H1 (cell line): ENCODE results near the gene ROPN1. TPM values are rescaled to one million over a fixed set of nuclear protein-coding genes. Genes with fewer than 3 reads are reported as not detected.

Experiments
- CTCF ChIA-PET: fragments of 300-600 bp; sonication (Branson Sonifier 250); formaldehyde crosslinking; loops from one replicate; lab custom pipeline; 2021; ENCODE audit not compliant: partially characterized antibody; lab: Charles Lee
- POLR2A ChIA-PET: fragments of 300-600 bp; sonication (Branson Sonifier 250); formaldehyde crosslinking; loops from one replicate; lab custom pipeline; 2021; ENCODE audit warnings: inconsistent platforms; ENCODE audit not compliant: partially characterized antibody; lab: Charles Lee
- DNase-seq, 2 experiments: peaks; one replicate each; pipeline versions ENCODE4 v3.0.0 to v3.0.0-alpha.2; 2010 to 2022; ENCODE audit warnings: low spot score in 2 of 2, low read depth in 1 of 2, mixed read lengths in 1 of 2
- FAIRE-seq: peaks from 2 replicates; lab custom pipeline; 2011; peaks lifted over from hg19 to GRCh38; lab: Jason Lieb, UNC
- H2AFZ ChIP-seq: 2 replicates; pipeline ENCODE4 v1.8.1; 2012; ENCODE audit warnings: low read length, inconsistent platforms
- H2AK5ac ChIP-seq: 2 replicates; pipeline ENCODE4 v1.6.1; 2013; ENCODE audit warnings: low read depth, low read length
- H2BK120ac ChIP-seq: replicated peaks from 2 replicates; pipeline ENCODE3; 2013; ENCODE audit warnings: low read depth, low read length, inconsistent platforms
- H2BK12ac ChIP-seq: 2 replicates; pipeline ENCODE4 v1.6.1; 2013; ENCODE audit warnings: low read depth, low read length
- H2BK15ac ChIP-seq: 2 replicates; pipeline ENCODE4 v1.6.1; 2013; ENCODE audit warnings: low read length
- H2BK20ac ChIP-seq: 2 replicates; pipeline ENCODE4 v1.6.1; 2013; ENCODE audit warnings: low read length
- H2BK5ac ChIP-seq: 2 replicates; pipeline ENCODE4 v1.6.1; 2013; ENCODE audit warnings: low read depth, low read length
- H3K14ac ChIP-seq: 2 replicates; pipeline ENCODE4 v1.6.1; 2013; ENCODE audit warnings: inconsistent platforms; ENCODE audit not compliant: insufficient read length
- H3K18ac ChIP-seq: 2 replicates; pipeline ENCODE4 v1.6.1; 2013; ENCODE audit warnings: low read length; ENCODE audit errors: extremely low read depth
- H3K23ac ChIP-seq: 2 replicates; pipeline ENCODE4 v1.6.1; 2013; ENCODE audit warnings: inconsistent platforms; ENCODE audit not compliant: insufficient read length
- H3K23me2 ChIP-seq: 2 replicates; pipeline ENCODE4 v1.6.1; 2013; ENCODE audit warnings: low read depth, low read length
- H3K27ac ChIP-seq: 2 replicates; pipeline ENCODE4 v1.6.1; 2011; ENCODE audit warnings: low read depth, low read length, inconsistent platforms
- H3K27me3 ChIP-seq, 4 experiments: replicated peaks in 1 of 4; 1 replicate in 1 of 4; 2 replicates in 3 of 4; pipeline versions ENCODE4 v1.6.1 to v1.8.1; 2011 to 2013; ENCODE audit warnings: low read length in 3 of 4, mild to moderate bottlenecking in 3 of 4, inconsistent platforms in 2 of 4, mixed read lengths in 2 of 4, moderate library complexity in 1 of 4; ENCODE audit not compliant: control insufficient read depth in 3 of 4, insufficient read depth in 3 of 4; ENCODE audit errors: extremely low read depth in 1 of 4
- H3K36me3 ChIP-seq, 4 experiments: 2 replicates each; pipeline versions ENCODE4 v1.6.1 to v1.8.1; 2011 to 2013; ENCODE audit warnings: mild to moderate bottlenecking in 4 of 4, low read length in 3 of 4, moderate library complexity in 2 of 4, control low read depth in 1 of 4, inconsistent platforms in 1 of 4; ENCODE audit not compliant: insufficient read depth in 4 of 4, control insufficient read depth in 2 of 4
- H3K4ac ChIP-seq: replicated peaks from 2 replicates; pipeline ENCODE3; 2013; ENCODE audit warnings: low read length, low read depth, mixed read lengths, inconsistent platforms; ENCODE audit not compliant: insufficient read length
- H3K4me1 ChIP-seq, 4 experiments: replicated peaks in 1 of 4; 1 replicate in 1 of 4; 2 replicates in 3 of 4; pipeline versions ENCODE4 v1.6.1 to v1.8.1; 2011 to 2013; ENCODE audit warnings: low read length in 3 of 4, inconsistent platforms in 2 of 4, mixed read lengths in 1 of 4; ENCODE audit not compliant: insufficient read depth in 4 of 4, control insufficient read depth in 3 of 4
- H3K4me2 ChIP-seq, 2 experiments: 2 replicates each; pipeline versions ENCODE4 v1.6.1 to v1.8.1; 2011 to 2013; ENCODE audit warnings: low read depth in 2 of 2, low read length in 2 of 2, control low read depth in 1 of 2, inconsistent platforms in 1 of 2, mild to moderate bottlenecking in 1 of 2; ENCODE audit not compliant: insufficient read depth in 1 of 2
- H3K4me3 ChIP-seq, 4 experiments: fragments of 200-600, 300-600 bp in 1 of 4; sonication (generic), shearing (Covaris generic), sonication (Bioruptor Twin) in 1 of 4; 2 replicates each; pipeline versions ENCODE4 v1.5.1 to v1.8.1; 2011 to 2016; ENCODE audit warnings: low read length in 4 of 4, low read depth in 3 of 4, control low read depth in 2 of 4, inconsistent platforms in 2 of 4, mild to moderate bottlenecking in 2 of 4, mixed read lengths in 1 of 4, moderate library complexity in 1 of 4; ENCODE audit not compliant: insufficient read depth in 2 of 4; ENCODE audit errors: extremely low read depth in 1 of 4
- H3K56ac ChIP-seq: replicated peaks from 2 replicates; pipeline ENCODE3; 2013; ENCODE audit warnings: low read depth, mild to moderate bottlenecking, mixed read lengths, low read length, inconsistent platforms; ENCODE audit not compliant: insufficient read length
- H3K79me1 ChIP-seq: 2 replicates; pipeline ENCODE4 v1.6.1; 2013; ENCODE audit warnings: low read depth, low read length, control low read depth
- H3K79me2 ChIP-seq, 2 experiments: 2 replicates each; pipeline versions ENCODE4 v1.6.1 to v1.8.1; 2012 to 2013; ENCODE audit warnings: low read length in 2 of 2, mild to moderate bottlenecking in 2 of 2, inconsistent platforms in 1 of 2; ENCODE audit not compliant: insufficient read depth in 2 of 2, control insufficient read depth in 1 of 2
- H3K9ac ChIP-seq, 4 experiments: replicated peaks in 1 of 4; 1 replicate in 1 of 4; 2 replicates in 3 of 4; pipeline versions ENCODE4 v1.6.1 to v1.8.1; 2011 to 2013; ENCODE audit warnings: low read depth in 3 of 4, low read length in 3 of 4, control low read depth in 2 of 4, mild to moderate bottlenecking in 2 of 4, moderate library complexity in 2 of 4, inconsistent platforms in 1 of 4; ENCODE audit errors: extremely low read depth in 1 of 4
- H3K9me3 ChIP-seq, 2 experiments: 2 replicates each; pipeline versions ENCODE4 v1.6.1 to v1.8.1; 2012 to 2013; ENCODE audit warnings: mild to moderate bottlenecking in 2 of 2, moderate library complexity in 2 of 2, control low read depth in 1 of 2, inconsistent platforms in 1 of 2, low read depth in 1 of 2, low read length in 1 of 2, mixed read lengths in 1 of 2; ENCODE audit not compliant: insufficient read depth in 2 of 2
- H4K20me1 ChIP-seq, 2 experiments: replicated peaks in 1 of 2; 2 replicates each; pipeline versions ENCODE3 to v1.8.1; 2011 to 2013; ENCODE audit warnings: inconsistent platforms in 2 of 2, low read length in 2 of 2, mild to moderate bottlenecking in 1 of 2; ENCODE audit not compliant: insufficient read depth in 2 of 2, control insufficient read depth in 1 of 2
- H4K5ac ChIP-seq: 2 replicates; pipeline ENCODE4 v1.6.1; 2013; ENCODE audit warnings: low read length, low read depth, mixed read lengths, inconsistent platforms; ENCODE audit not compliant: insufficient read length
- H4K8ac ChIP-seq: 2 replicates; pipeline ENCODE4 v1.8.0; 2013; ENCODE audit warnings: mild to moderate bottlenecking, moderate library complexity, low read length, inconsistent platforms; ENCODE audit not compliant: insufficient read depth; ENCODE audit errors: extremely low read depth
- H4K91ac ChIP-seq: replicated peaks from 2 replicates; pipeline ENCODE3; 2013; ENCODE audit warnings: low read length, mixed read lengths, inconsistent platforms; ENCODE audit not compliant: insufficient read length
- CREB1 ChIP-seq: IDR thresholded peaks from 2 replicates; pipeline ENCODE4 v1.6.1; 2012; ENCODE audit warnings: inconsistent platforms
- GABPA ChIP-seq: IDR thresholded peaks from 2 replicates; pipeline ENCODE4 v1.6.1; 2011; ENCODE audit warnings: mild to moderate bottlenecking, low read length, moderate library complexity, borderline replicate concordance; ENCODE audit not compliant: insufficient read depth
- NANOG ChIP-seq: IDR thresholded peaks from 2 replicates; pipeline ENCODE4 v1.6.1; 2011; ENCODE audit warnings: low read length, low read depth, mild to moderate bottlenecking, inconsistent platforms; ENCODE audit not compliant: insufficient read depth, poor library complexity, severe bottlenecking
- PHF8 ChIP-seq: fragments of 200-600 bp; sonication (generic); conservative IDR thresholded peaks from 2 replicates; pipeline ENCODE4 v1.7.1; 2012; ENCODE audit warnings: low read depth, mild to moderate bottlenecking, inconsistent platforms, low read length, moderate library complexity
- WGBS, 2 experiments: shearing (Covaris generic) in 1 of 2; methylation state at CpG; one replicate each; pipeline versions ENCODE4 v1.1.6 to v1.1.7; 2013 to 2015; ENCODE audit warnings: low lambda C conversion rate in 2 of 2, mixed read lengths in 2 of 2, inconsistent platforms in 1 of 2, low coverage in 1 of 2, missing lambda C conversion rate in 1 of 2; ENCODE audit not compliant: insufficient replicate concordance in 2 of 2, insufficient coverage in 1 of 2, insufficient read length in 1 of 2; ENCODE audit errors: extremely low coverage in 1 of 2, missing lambda C conversion rate in 1 of 2; 5-methylcytosine and 5-hydroxymethylcytosine counted together
- polyA plus RNA-seq, 7 experiments: library from polyadenylated mRNA; depleted of rRNA in 3 of 7; stranded (reverse) in 5 of 7; unstranded in 2 of 7; fragments of >200 nt in 5 of 7; fragments of 200-250 nt in 2 of 7; gene quantifications; 1 replicate in 5 of 7; 2 replicates in 1 of 7; 4 replicates in 1 of 7; pipeline versions ENCODE4 v1.2.1 to v1.2.3, GENCODE V29; 2011 to 2013; ENCODE audit warnings: missing spikeins in 2 of 7, mixed read lengths in 2 of 7
- total RNA-seq: library from RNA; stranded (reverse); fragmentation: NEBNext Ultra II Directional; extraction: Animal tissue kit (Norgen Biotek cat#: 25700); gene quantifications from 2 replicates; pipeline ENCODE4 v1.2.1, GENCODE V29; 2021
- TF ChIP-seq, protein P1 (sequence below): IDR thresholded peaks from 2 replicates; pipeline ENCODE4 v1.6.1; 2011; ENCODE audit warnings: low read depth, mild to moderate bottlenecking, low read length; ENCODE audit not compliant: insufficient read depth

Gene ROPN1
- total and polyA plus RNA-seq, 2 of the 8 experiments (the other 6 are each of a cell fraction or from before 2014, with no cell fraction given) = 0.03 TPM; not detected in 1

DNA sequence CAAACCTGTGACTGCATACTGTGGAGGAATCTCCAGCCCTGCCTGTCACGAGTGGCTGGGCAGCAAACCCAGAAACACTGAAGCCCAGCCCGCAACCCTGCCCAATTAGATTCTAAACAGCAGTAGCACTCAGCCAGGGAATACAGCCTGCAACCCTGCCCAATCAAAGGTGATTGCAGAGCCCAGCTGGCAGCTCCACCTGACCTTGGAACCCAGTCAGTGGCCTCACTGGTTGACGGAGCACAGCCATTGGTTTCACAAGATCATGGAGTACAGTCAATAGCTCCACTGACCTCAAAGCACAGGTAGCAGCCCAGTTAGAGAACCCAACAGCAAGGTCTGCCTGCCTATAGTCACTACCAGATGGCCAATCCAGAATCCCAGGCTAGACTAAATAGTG is 72.6 kb downstream of the ROPN1 start:
- H2BK12ac ChIP-seq = no peak overlapping the region
- no peak overlapping the region for H2BK20ac ChIP-seq
- no peaks in the 10 kb centered on the region for H3K4me1 ChIP-seq
- no peak overlapping the region for H2BK120ac ChIP-seq
- POLR2A ChIA-PET = interaction anchor here (1.6 kb wide), 1 partner anchor 12 kb away, joined by 4 read pairs; no protein-coding TSS in a partner anchor
- H3K79me2 ChIP-seq = no peaks in the 10 kb centered on the region
- H3K36me3 ChIP-seq = peaks cover 0 to 24% (median 5%) of the 10 kb centered on the region in 4 experiments; a peak in 5 of 8 replicates
- CTCF ChIA-PET = interaction anchor here (0.6 kb wide), 1 partner anchor 710 kb away, joined by 5 read pairs; no protein-coding TSS in a partner anchor
- H3K18ac ChIP-seq = no peak overlapping the region
- H2AK5ac ChIP-seq = no peak overlapping the region
- H2BK5ac ChIP-seq = no peak overlapping the region
- no peak overlapping the region for H3K4me2 ChIP-seq
- H2BK15ac ChIP-seq = no peak overlapping the region
- H3K9me3 ChIP-seq = no peaks in the 10 kb centered on the region
- no peak overlapping the region for H4K5ac ChIP-seq
- H3K4ac ChIP-seq = no peak overlapping the region
- TF ChIP-seq PHF8 (no peak), GABPA (no peak), NANOG (no peak), CREB1 (no peak)
- TF ChIP-seq, protein P1, sequence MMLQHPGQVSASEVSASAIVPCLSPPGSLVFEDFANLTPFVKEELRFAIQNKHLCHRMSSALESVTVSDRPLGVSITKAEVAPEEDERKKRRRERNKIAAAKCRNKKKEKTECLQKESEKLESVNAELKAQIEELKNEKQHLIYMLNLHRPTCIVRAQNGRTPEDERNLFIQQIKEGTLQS = no peak
- H4K8ac ChIP-seq = no peak overlapping the region
- DNase-seq (no peak), FAIRE-seq (no peak)
- no peak overlapping the region for H3K14ac ChIP-seq
- H3K79me1 ChIP-seq = 0 out of 2 replicates have a peak, but pooled peaks cover 2% of the 10 kb centered on the region
- H3K56ac ChIP-seq = no peak overlapping the region
- H3K27ac ChIP-seq = no peak overlapping the region
- no peaks in the 10 kb centered on the region for H3K27me3 ChIP-seq
- peaks cover 0 to 3% of the 10 kb centered on the region in 2 experiments for H4K20me1 ChIP-seq
- 86% methylated on average over 3 of the region's 3 CpGs; no CpG with 5 or more reads in 1 of the 2 experiments for WGBS, 2 experiments
- no peak overlapping the region for H3K9ac ChIP-seq
- H2AFZ ChIP-seq = no peak overlapping the region
- no peak overlapping the region for H4K91ac ChIP-seq
- H3K23me2 ChIP-seq = no peaks in the 10 kb centered on the region
- H3K4me3 ChIP-seq = no peak overlapping the region
- H3K23ac ChIP-seq = no peak overlapping the region
